Measurements from ENCODE around the gene STK32C.
"Not testable (repeated sequence)": the region's sequence is repeated elsewhere in the genome, so short reads cannot be mapped to it uniquely, and the experiment has no call there.

Gene STK32C

DNA sequence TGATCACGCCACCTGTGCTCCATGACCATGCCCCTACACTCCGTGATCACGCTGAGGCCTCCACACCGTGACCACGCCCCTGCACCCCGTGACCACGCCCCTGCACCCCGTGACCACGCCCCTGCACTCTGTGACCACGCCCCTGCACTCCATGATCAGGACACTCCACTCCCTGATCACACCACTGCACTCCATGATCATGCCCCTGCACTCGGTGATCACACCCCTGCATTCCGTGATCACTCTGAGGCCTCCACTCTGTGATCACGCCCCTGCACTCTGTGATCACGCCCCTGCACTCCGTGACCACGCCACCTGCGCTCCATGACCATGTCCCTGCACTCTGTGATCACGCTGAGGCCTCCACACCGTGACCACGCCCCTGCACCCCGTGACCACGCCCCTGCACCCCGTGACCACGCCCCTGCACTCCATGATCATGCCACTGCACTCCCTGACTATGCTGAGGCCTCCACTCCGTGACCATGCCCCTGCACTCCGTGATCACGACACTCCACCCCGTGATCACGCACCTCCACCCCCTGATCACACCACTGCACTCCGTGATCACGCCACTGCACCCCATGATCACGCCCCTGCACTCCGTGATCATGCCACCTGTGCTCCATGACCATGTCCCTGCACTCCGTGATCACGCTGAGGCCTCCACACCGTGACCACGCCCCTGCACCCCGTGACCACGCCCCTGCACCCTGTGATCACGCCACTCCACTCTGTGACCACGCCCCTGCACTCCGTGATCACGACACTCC is 27.7 kb downstream of the STK32C start:
- DNase-seq, result no peak

DNA sequence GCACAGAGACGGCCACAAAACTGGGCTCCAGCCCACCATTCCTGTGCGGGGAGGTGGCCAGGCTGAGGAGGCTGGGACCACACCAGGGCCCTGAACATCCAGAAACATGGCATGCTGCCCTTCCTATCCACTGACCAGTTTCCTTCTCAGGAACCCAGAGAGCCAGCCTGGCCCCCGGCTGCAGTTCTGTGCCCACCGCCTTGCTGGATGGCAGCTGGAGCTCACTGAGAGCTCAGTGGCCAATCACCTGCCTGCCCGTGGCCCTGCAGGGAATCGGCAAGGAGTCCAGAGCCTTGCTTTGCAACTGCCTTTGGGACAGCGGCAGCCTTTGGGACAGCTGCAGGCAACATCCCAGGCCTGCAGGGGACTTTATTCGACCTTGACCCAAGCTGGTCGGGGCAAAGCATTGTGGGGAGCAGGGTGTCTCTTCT is 30.4 kb downstream of the STK32C start:
- no peak for DNase-seq

DNA sequence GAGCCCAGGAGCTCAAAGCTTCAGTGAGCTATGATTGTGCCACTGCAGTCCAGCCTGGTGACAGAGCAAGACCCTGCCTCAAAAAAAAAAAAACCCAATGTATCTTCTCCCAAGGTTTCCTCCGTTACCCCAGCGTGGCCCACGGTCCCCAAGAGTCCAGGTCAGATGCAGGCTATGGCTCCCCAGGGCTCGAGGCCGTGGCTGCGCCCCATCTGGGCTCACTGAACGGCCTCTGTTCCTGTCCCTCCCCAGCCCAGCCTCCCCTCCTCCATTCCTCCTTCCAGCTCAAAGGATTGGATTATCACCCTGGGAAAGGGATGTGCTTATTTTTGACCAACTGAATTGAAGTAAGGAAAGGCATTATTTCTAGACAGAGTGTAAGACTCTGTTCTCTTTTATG is 31.0 kb downstream of the STK32C start:
- no peak for DNase-seq

DNA sequence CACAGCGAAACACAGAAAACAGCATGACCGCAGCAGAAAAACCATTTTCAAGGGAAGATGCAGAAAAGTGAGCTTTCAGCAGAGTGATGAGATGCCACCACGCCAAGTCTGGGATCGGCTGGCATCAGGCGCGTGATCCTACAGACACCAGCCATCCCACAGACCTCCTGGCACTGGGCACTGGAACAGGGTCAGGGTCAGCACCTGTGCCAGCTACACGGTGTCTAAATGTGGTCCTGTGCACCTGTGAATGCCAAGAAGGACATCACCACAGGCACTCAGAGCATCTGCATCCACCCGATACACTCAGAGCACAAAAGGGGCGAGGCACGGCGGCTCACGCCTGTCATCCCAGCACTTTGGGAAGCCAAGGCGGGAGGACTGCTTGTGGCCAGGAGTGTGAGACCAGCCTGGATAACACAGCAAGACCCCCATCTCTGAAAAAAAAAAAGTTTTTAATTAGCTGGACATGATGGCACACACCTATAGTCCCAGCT is 31.5 kb downstream of the STK32C start:
- no peak for DNase-seq

DNA sequence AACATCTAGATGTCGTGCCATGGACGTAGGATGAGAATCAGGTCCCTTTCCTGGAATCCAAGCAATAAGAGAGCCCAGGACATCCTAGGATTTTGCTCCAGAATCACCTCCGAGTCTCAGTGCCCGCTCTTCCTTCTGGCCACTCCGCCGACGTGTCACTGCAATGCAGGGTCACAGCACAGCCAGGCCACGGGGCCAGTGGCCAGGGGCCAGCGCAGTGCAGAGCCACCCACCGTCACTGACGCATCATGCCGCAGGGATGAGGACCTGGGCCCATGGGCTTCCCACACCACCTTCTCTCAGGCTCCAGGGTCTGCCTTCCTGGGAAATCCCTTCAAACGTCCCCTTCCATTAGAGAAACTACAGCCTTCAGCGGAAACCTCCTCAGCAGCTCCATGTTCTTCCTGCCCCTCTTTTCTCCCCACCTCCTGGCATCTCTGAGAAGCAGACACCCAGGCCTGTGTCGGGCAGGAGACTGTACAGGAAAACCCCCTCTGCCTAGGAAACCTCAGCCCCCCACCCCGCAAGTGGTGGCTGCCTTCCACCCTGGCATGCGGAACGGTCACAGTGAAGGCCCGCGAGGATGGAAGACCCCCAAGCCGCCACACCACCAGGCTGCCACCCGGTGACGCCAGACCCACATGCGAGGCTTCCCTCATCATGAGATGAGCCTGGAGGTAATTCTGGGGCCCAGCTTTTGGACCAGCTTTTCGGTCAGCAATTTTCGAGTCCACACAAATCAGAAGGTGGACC is 32.1 kb downstream of the STK32C start:
- DNase-seq, result no peak

DNA sequence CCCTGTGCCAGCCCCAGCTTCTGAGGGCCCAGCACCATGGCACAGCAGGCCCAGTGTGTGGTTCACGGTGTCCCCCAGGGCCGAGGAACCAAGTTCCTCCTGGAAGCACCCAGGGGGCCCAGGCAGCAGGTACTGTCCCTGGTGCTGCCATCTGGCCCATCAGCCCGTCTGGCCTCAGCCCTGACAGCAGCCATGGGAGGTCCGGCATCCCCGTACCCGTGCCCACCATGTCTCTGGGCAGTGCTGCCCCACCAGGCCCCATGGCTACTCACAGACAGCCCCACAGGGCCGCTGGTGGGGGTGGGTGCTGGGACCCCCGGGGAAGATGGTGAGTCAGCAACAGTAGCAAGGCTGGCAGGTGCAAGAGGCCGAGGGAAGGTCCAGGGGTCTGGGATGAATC is 32.8 kb downstream of the STK32C start:
- no peak for DNase-seq

DNA sequence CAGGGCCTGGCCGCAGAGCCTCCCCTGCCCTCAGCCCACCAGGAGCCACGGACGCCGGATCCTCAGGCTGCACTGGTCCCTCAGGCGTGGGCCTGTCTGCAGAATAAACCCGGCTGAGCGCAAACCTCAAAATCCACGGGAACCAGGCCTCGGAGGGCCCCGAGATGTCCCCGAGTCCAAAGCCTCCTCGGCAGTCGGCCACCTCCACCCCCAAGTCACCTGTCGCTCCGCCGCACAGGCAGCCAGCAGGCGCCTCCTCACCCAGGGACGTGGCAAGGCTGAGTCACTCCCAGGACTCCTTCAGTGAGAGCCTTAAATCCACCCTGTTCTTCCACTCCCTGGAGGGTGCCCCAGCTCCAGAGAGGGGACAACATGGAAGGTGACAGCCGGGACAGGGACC is 33.2 kb downstream of the STK32C start:
- no peak for DNase-seq

DNA sequence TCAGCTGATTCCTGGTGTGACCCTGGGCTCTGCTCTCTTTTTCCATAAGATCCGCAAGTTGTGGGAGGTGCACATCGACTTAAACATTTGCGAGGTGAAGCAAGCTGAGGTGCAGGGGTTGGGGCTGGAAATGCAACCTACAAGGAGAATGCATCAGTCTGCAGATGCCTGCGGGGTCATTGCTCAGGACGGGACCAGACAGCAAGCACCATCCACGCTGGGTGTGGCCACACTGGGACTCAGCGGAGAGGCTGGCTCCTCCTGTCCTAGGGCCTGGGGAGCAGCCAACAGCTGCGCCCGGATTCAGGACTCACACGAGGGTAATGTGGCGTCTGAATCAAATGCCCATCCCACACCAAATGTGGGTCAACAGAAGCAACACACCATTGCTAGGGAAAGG is 33.8 kb downstream of the STK32C start:
- DNase-seq, result no peak

DNA sequence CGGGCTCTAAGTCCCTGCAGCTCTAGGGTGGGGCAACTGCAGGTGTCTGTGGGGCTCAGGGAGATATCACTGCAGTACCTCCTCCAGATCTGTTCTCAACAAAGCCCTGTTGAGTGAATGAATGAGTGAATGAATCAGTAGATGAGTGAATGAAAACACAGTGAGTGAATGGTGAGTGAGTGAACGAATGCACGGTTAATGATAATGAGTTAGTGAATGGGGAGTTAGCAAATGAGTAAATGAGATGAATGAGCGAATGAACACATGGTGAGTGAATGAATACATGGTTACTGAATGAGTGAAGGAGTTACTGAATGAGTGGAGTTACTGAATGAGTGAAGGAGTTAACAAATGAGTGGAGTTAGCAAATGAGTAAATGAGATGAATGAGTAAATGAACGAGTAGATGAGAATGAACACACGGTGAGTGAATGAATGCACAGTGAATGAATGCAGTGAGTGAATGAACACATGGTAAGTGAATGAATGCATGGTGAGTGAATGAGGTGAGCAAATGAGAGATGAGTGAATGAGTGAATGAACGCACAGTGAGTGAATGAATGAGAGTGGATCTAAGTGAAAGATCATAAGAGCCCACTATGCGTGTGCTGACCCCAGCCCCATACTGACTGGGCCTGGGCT is 34.3 kb downstream of the STK32C start:
- no peak for DNase-seq

DNA sequence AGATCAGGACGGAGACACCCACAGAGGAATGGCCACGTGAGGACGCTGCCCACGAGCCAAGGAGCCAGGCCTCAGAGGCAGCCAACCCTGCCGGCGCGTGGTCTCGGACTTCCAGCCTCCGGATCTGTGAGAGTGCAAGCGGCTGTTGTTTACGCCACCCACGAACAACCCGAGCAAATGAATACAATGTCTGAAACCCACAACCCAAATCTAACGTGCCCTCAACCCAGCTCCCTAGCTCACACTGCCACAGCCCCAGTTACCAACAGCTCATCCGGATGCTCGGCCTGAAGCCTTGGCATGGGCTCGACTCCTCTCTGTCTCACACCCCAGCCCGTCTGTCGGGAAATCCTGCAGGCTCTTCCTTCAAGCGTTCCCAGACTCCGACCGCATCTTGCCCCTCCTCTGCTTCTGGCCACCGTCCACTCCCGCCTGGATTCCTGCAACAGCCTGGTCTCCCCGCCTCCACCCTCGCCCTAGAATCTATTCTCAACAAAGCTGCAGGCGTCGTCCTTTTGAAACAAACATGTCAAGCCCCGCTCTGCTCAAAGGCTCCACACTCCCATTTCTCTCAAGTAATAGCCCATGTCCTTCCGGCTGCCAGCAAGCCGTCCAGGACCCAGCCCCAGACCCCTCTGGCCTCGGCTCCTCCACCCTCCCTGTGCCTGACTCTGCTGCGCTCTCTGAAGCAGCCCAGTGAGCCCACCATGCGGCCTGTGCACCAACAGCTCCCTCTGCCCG is 35.3 kb downstream of the STK32C start:
- no peak for DNase-seq

DNA sequence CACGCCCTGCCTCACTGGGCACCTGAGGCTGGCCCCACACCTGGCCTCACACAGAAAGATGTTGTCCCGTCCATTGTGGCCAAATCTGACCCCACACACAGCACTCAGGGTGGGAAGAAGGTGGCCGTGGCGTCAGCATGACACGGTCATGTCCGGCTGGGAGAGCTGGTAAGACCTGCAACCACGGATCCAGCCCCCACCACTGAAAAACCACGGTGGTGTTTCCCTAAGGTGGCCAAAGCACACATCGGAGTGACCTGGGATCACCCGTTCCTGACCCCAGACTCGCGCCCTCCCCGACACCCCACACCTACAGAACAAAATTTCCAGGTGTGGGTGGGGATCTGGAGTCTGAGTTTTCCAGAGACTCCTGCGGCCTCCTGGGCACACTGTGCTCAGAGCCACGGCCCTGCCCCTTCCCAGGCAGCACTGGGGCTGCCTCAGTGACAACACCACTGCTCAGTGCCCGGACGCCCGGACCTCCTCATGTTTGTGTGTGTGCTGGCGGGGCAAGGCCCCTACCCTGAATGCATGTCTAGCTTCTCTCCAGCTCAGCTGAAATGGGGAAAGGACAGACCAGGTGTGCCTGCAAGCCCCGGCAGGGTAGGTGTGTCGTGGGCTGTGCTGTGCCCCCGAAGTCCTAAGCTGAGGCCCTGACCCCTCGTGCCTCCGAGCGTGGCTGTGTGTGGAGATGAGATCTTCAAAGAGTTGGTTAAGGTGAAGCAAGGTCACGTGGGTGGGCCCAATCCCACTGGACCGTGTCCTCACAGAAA is 36.1 kb downstream of the STK32C start:
- no peak for DNase-seq

DNA sequence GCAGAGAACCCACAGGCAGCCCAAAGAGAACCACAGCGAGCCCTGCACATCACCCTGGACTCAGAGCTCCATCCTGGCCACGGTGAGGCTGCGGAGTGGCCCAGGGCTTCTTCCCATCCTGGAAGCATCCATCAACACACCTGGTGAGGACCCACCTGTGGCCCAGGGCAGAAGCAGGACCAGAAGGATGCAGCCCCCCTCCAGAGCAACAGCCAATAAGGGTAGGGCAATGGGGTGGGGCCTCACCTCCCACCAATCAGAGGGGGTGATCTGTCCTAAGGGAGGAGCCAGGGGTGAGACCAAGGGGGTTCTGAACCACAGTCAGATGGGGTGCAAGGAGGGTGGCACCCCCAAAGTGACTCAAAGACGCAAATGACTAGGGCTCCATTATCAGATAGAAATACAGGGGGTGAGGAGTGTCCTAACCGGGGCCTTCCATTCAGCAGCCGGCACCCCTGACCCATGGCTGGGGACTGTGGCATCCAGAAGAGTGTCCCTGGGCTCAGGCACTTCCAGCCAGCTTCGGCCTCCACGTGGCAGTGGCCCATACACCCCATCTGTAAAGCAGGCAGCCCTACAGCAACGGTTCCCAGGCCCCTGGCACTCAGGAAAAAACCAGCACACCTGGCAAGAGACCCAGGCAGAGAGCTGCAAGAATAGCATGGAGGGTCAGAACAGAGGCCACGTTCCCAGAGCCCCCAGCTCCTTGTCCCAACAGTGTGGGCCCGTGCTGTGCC is 36.9 kb downstream of the STK32C start:
- no peak for DNase-seq

DNA sequence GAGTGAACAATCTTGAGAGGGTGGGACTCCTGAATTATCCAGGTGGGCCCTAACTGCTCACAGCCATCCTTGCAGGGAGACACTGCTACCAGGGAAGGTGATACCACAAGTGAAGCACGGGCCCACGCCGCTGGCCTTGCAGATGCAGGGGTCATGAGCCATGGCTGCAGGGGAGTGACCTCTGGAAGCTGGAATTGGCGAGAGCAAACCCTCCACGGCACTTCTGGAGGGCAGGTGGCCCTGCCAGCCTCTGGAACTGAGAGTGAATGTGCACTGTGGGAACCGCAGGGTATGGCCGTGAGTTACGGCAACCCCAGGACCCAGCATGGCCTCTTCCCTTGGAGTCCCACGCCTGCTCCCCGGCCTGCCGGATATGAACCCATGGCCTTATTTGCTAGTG is 37.5 kb downstream of the STK32C start:
- no peak for DNase-seq

DNA sequence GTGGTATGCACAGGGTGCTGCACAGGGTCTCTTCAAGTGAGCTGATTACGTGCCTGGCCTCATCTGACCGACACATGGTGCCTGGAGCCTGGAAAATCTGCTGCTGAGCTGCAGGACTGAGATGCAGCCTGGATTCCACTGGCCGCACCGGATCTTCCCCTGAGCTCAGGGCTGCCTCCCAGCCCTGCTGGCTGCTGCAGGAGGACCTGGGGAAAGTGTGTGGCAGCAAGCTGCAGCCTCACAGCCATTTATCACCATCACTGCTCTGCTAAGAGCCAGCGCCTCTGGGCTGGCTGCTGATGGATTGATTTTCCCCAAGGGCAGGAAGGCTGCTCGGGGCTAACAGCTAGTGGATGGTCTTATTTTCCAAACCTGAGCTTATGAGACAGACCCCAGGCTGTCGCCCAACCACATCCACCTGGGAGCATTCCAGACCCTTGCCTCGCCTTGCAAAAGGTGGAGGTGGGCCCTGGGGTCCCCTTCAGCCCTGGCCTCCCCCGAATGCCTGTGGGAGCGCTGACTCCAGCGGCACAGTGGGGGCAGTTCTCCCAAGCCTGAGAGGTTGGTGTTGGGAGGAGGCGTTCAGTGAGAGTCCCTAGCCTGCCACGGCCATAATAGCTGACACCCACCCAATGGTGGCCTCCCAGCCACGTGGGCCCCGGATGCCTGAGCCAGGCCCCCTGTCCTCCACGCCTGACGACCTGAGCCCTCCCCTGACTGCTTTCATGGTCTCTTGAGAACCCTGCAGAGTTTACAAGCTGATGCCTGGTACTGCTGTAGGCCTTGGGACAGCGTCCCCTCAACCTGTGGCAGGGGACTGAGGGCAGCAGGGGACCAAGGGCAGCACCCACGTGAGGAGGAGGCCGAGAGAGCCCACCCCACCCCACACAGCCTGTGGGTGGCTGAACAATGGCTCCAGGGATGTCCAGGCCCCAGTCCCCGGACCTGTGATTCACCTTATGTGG is 38.2 kb downstream of the STK32C start:
- DNase-seq, result no peak

DNA sequence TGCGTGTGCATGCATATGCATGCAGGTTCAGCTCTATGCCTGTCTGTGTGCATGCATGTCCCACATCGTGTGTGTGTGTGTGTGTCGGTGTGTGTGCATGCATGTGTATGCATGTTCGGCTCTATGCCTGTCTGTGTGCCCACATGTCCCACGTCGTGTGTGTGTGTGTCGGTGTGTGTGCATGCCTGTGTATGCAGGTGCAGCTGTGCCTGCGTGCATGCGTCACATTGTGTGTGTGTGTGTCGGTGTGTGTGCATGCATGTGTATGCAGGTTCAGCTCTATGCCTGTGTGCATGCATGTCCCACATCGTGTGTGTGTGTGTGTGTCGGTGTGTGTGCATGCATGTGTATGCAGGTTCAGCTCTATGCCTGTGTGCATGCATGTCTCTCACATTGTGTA is 39.8 kb downstream of the STK32C start:
- DNase-seq, result not testable (repeated sequence)

DNA sequence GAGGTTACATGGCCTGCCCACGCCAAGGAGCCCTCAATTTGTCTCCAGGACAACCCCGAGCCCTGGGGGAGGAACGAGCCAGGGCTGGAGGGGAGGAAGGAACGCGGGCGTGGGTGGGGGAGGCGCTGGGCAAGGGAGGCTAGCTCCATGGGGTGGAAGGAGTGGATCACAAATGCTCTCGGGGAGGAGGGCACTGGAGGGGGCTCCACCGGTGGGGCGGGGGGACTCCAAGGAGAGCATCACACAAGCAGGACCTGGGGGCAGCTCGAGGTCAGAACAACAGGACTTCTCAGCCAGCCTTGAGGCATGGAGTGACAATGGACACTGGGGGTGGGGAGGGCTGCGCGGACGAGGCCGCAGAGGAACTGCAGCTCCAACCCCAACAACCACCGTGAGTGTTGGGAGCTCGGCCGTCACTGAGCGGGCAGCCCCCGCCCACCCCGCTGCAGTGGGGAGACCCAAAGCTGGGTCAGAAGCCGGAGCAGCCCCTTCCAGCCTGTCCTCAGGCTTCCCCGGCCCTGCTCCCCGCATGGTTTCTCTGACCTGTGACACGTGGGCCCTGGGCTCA is 41.1 kb downstream of the STK32C start:
- DNase-seq, result no peak

DNA sequence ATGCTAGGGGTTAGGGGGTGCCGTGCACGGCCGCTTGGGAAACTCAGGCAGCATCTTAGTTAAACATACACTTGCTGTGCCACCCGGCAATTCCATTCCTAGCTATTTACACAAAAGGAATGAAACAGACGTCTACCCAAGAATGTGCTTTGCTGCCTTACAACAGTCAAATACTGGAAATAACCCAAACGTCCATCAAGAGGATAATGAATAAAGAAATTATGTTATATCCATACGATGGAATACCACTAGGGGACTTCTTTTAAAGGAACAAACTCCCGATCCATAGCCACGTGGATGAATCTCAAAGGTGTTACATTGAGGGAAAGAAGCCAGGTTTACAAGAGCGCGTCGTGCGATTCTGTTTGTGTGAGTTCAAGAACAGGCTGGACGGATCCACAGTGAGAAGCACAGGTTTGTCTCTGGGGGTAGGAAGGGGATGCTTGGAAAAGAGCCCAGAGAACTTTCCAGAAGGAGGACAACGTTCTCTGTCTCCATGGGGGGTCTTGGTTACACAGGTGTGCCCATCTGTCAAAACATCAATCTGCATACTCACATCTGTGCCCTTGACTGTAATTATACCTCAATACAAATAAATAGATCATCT is 41.8 kb downstream of the STK32C start:
- DNase-seq, result no peak

DNA sequence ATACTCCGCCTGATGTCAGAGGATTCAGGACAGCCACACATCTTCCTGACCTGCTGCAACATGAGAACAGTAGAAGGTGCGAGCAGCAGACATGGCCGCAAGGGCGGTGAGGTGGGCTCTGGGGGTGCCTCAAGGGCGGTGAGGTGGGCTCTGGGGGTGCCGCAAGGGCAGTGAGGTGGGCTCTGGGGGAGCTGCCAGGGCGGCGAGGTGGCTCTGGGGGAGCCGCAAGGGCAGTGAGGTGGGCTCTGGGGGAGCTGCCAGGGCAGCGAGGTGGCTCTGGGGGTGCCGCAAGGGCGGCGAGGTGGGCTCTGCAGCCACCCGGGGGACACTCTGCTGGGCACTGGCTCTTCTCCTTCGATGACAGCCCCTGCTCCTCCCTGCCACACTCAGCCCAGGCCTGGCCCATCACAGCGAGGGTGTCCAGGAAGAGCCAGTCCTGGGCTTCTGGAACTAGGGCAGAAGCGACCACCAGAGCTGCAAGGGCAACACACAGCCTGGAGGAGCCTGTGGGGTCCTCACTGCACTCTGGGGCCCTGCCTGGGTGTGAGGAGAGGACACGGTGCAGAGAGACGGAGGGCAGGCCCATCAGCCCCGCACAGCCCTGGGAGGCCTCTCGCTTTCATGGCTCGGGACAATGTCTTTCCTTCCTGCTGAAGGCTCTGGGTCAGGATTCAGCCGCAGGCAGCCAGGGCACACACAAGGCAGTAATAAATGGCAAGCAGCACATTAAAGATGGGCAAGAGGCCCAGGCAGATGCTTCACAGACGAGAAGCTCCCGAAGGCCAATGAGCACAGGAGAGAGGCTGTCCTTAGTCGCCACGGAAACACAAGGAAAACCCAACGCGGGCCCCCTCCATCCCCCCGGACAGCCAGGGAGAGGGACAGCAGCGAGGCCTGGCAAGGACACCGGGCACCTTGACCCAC is 42.5 kb downstream of the STK32C start:
- DNase-seq, result no peak

Measured in stimulated activated naive CD4-positive, alpha-beta T cell treated with Interleukin-2 at 50 U/mL for 16 hours (primary cell).